Ishikawa (cell line): ENCODE results near the gene MYF6.

ENCODE experiments used
- CEBPB ChIP-seq: IDR thresholded peaks from 2 replicates; pipeline ENCODE4 v1.6.1; 2012
- CREB1 ChIP-seq: IDR thresholded peaks from 2 replicates; pipeline ENCODE4 v1.6.1; 2012; ENCODE audit warnings: low read depth
- EGR1 ChIP-seq: IDR thresholded peaks from 2 replicates; pipeline ENCODE4 v1.6.1; 2012
- EP300 ChIP-seq: IDR thresholded peaks from 2 replicates; pipeline ENCODE4 v1.6.1; 2012; ENCODE audit warnings: borderline replicate concordance
- FOXM1 ChIP-seq: IDR thresholded peaks from 2 replicates; pipeline ENCODE4 v1.6.1; 2012; ENCODE audit warnings: low read depth, borderline replicate concordance
- MAX ChIP-seq: IDR thresholded peaks from 2 replicates; pipeline ENCODE4 v1.6.1; 2012
- NFIC ChIP-seq: IDR thresholded peaks from 2 replicates; pipeline ENCODE4 v1.6.1; 2012
- RAD21 ChIP-seq: IDR thresholded peaks from 2 replicates; pipeline ENCODE4 v1.6.1; 2012; ENCODE audit warnings: low read depth
- REST ChIP-seq: IDR thresholded peaks from 2 replicates; pipeline ENCODE4 v1.6.1; 2012; ENCODE audit warnings: low read depth, mild to moderate bottlenecking
- TAF1 ChIP-seq: IDR thresholded peaks from 2 replicates; pipeline ENCODE4 v1.6.1; 2012; ENCODE audit warnings: low read depth, mild to moderate bottlenecking
- TCF12 ChIP-seq: IDR thresholded peaks from 2 replicates; pipeline ENCODE4 v1.6.1; 2012; ENCODE audit warnings: low read depth
- TEAD4 ChIP-seq: IDR thresholded peaks from 2 replicates; pipeline ENCODE4 v1.6.1; 2012
- USF1 ChIP-seq: IDR thresholded peaks from 2 replicates; pipeline ENCODE4 v1.6.1; 2012
- YY1 ChIP-seq: IDR thresholded peaks from 2 replicates; pipeline ENCODE4 v1.6.1; 2012; ENCODE audit warnings: low read depth
- ZBTB7A ChIP-seq: IDR thresholded peaks from 2 replicates; pipeline ENCODE4 v1.6.1; 2012; ENCODE audit warnings: low read depth

MYF6 gene

GRCh38 chr12:80681786-80682185 lies 25.6 kb upstream of the MYF6 start:
- TF ChIP-seq EGR1 (no peak), EP300 (no peak)

- TF ChIP-seq ZBTB7A: no peak
- no peak for TF ChIP-seq USF1
- TF ChIP-seq FOXM1: no peak
- no peak for TF ChIP-seq TEAD4
- TF ChIP-seq EP300: no peak
- no peak for TF ChIP-seq TCF12
- TF ChIP-seq CREB1: no peak
- no peak for TF ChIP-seq TAF1
- no peak for TF ChIP-seq CEBPB
- no peak for TF ChIP-seq YY1
- no peak for TF ChIP-seq REST
- no peak for TF ChIP-seq RAD21
- no peak for TF ChIP-seq NFIC
- no peak for TF ChIP-seq MAX
- no peak for TF ChIP-seq EGR1
Observed at GRCh38 chr12:80684077-80684495, 23.3 kb upstream of the MYF6 start.

- TF ChIP-seq REST: no peak
Observed at GRCh38 chr12:80690090-80690489, 17.3 kb upstream of the MYF6 start.

GRCh38 chr12:80690513-80690912 lies 16.9 kb upstream of the MYF6 start:
- TF ChIP-seq TEAD4 (no peak), TCF12 (no peak), FOXM1 (no peak), EGR1 (no peak), RAD21 (no peak), CEBPB (no peak)

- TF ChIP-seq TEAD4: no peak
- TF ChIP-seq ZBTB7A: no peak
- no peak for TF ChIP-seq REST
- no peak for TF ChIP-seq TAF1
- no peak for TF ChIP-seq NFIC
- no peak for TF ChIP-seq EGR1
- no peak for TF ChIP-seq EP300
Observed at GRCh38 chr12:80692114-80692513, 15.3 kb upstream of the MYF6 start.

GRCh38 chr12:80697270-80697887 lies 10.1 kb upstream of the MYF6 start:
- TF ChIP-seq CREB1: no peak
- no peak for TF ChIP-seq EGR1
- TF ChIP-seq YY1: no peak
- no peak for TF ChIP-seq FOXM1
- TF ChIP-seq USF1: no peak
- no peak for TF ChIP-seq REST
- no peak for TF ChIP-seq NFIC
- TF ChIP-seq EP300: no peak
- no peak for TF ChIP-seq CEBPB
